H1 (cell line): ENCODE results near the gene ARV1. TPM values are rescaled to one million over a fixed set of nuclear protein-coding genes. Genes with fewer than 3 reads are reported as not detected.

Experiments used
- CTCF ChIP-seq, 3 experiments: IDR thresholded peaks; 1 replicate in 2 of 3; 2 replicates in 1 of 3; pipeline versions ENCODE4 v1.5.1 to v1.6.1; 2011; ENCODE audit warnings: low read length in 3 of 3, mild to moderate bottlenecking in 3 of 3, inconsistent platforms in 2 of 3, low read depth in 1 of 3, moderate library complexity in 1 of 3; ENCODE audit not compliant: insufficient read depth in 1 of 3; ENCODE audit errors: control extremely low read depth in 1 of 3
- NRF1 ChIP-seq: IDR thresholded peaks from 2 replicates; pipeline ENCODE4 v1.6.1; 2011; ENCODE audit warnings: mild to moderate bottlenecking, low read depth, low read length, improper control_type of control experiment
- polyA plus RNA-seq, 7 experiments: library from polyadenylated mRNA; depleted of rRNA in 3 of 7; stranded (reverse) in 5 of 7; unstranded in 2 of 7; fragments of >200 nt in 5 of 7; fragments of 200-250 nt in 2 of 7; gene quantifications; 1 replicate in 5 of 7; 2 replicates in 1 of 7; 4 replicates in 1 of 7; pipeline versions ENCODE4 v1.2.1 to v1.2.3, GENCODE V29; 2011 to 2013; ENCODE audit warnings: missing spikeins in 2 of 7, mixed read lengths in 2 of 7
- total RNA-seq: library from RNA; stranded (reverse); fragmentation: NEBNext Ultra II Directional; extraction: Animal tissue kit (Norgen Biotek cat#: 25700); gene quantifications from 2 replicates; pipeline ENCODE4 v1.2.1, GENCODE V29; 2021

Gene ARV1
- total and polyA plus RNA-seq, 2 of the 8 experiments (the other 6 are each of a cell fraction or from before 2014, with no cell fraction given): 13.1 to 13.4 TPM

DNA sequence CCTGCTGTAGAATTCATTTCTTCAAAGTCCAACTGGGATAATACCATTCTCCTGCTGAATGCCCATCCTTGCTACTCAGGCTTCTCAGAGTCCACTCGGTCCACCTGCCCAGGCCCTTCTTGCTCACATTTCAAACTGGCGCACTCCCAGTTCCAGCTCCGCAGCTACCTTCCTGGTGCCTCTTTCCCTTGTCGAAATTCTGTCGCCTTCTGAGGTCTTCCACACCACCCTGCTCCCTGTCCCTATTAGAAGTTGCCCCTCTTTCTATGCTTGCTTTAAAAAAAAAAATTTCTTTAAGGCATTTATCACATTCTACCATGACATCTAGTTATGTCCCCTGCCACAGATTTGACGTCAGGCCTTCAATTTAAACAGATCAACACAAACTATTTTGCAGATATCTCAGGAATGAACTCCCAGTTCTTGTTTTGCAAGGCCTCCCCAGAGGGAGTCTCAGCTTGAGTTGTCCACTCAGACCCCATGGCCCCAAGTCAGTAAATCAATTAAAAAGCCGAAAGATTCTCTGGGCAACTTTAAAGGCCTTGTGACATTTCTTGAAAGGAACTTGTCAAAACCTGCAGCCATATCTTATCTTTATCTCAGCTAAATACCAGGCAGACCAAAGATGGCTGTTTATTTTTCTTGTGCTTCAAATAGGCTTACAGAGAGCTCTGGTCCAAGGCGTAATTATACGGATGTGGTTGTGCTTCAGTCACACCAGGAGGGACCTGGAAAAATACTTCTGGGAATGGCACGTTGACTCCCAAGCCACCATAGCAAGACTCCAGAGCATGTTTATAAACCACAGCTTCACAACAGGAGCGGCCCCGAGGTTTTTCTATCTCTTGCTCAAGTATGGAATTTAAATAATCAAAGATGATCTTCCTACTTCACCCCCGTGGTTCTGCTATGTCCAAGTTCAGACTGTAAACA, 59.0 kb downstream of the ARV1 start (continued):
- no peak for TF ChIP-seq CTCF (IDR thresholded peaks at IDR 0.05; ENCODE audit: control extremely low read depth in 1 of 3, insufficient read depth in 1 of 3, low read depth in 1 of 3, low read length in 3 of 3)
- no peak for TF ChIP-seq NRF1
- TF ChIP-seq, all 59 proteins: peak for 0
